ENCODE data around the gene MGA. TPM values are rescaled to one million over a fixed set of nuclear protein-coding genes. Genes with fewer than 3 reads are reported as not detected.

Gene MGA
- total RNA-seq, 2 donors from 2014 or later: 42.9 to 62.5 TPM

- Histone ChIP-seq H3K27ac (no peak overlapping the region), H3K27me3 (replicated peaks; ENCODE audit: insufficient read depth) (no peaks in the 10 kb centered on the region), H3K4me1 (replicated peaks) (no peaks in the 10 kb centered on the region), H3K4me3 (no peak overlapping the region), H3K36me3 (peaks cover 0 to 11% of the 10 kb centered on the region in 2 donors), H3K9me3 (no peaks in the 10 kb centered on the region)
- 49% methylated on average over 18 of the region's 18 CpGs for WGBS
- TF ChIP-seq CTCF (IDR thresholded peaks at IDR 0.05) (peak; percentile 70 to 93 (median 88)), POLR2A (IDR thresholded peaks at IDR 0.05) (no peak), POLR2AphosphoS5 (IDR thresholded peaks at IDR 0.05) (peak; percentile 58)
- DNase-seq (ENCODE audit: low spot score): peak; percentile 80
- intact Hi-C loops (cut with DNase I): loop anchor here (1.0 to 5.0 kb wide), 2 partner anchors 37 to 209 kb away; partner anchors contain the start of gene MAPKBP1
Observed at GRCh38 chr15:41811432-41812195, 151.4 kb downstream of the MGA start.

DNA sequence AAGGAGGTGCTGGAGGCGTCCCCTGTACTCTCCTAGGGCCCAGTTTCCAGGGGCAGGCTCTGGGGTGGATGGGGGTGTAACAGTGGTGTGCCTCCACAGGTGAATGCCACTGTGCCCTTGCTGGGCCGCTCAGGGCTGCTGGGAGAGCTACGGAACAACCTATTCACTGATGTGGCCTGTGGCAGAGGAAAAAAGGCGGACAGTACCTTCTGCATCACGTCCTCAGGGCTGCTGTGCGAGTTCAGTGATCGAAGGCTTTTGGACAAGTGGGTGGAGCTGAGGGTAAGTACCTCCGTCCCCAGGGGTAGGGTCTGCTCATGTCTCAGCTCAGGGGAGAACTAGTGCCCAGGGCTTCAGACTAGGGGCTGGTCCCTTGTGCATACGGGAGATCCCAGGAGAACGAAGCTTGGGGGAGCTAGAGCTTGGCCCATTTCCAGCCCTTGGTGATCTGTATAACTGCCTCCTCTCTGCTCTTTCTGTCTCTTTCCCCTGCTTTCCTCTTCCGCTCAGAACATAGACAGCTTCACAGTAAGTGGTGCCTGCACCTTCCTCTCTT is 152.7 kb downstream of the MGA start:
- H3K36me3 ChIP-seq: peaks cover 0 to 22% of the 10 kb centered on the region in 2 donors
- H3K4me3 ChIP-seq: no peak overlapping the region
- H3K4me1 ChIP-seq (replicated peaks): no peaks in the 10 kb centered on the region
- no peak for DNase-seq (ENCODE audit: low spot score)
- no peaks in the 10 kb centered on the region for H3K9me3 ChIP-seq
- intact Hi-C loops (cut with DNase I): loop anchor here (5.0 kb wide), 1 partner anchor 211 kb away; no protein-coding TSS in a partner anchor
- no peak for TF ChIP-seq CTCF (IDR thresholded peaks at IDR 0.05)
- TF ChIP-seq POLR2AphosphoS5 (IDR thresholded peaks at IDR 0.05): no peak
- TF ChIP-seq POLR2A (IDR thresholded peaks at IDR 0.05): no peak
- no peak overlapping the region for H3K27ac ChIP-seq
- WGBS: 88% methylated on average over 11 of the region's 11 CpGs
- no peaks in the 10 kb centered on the region for H3K27me3 ChIP-seq (replicated peaks; ENCODE audit: insufficient read depth)

GRCh38 chr15:41813426-41813825 is 153.2 kb downstream of the MGA start:
- no peaks in the 10 kb centered on the region for H3K27me3 ChIP-seq (replicated peaks; ENCODE audit: insufficient read depth)
- WGBS: 90% methylated on average over 8 of the region's 8 CpGs
- peaks cover 2 to 24% of the 10 kb centered on the region in 2 donors for H3K36me3 ChIP-seq
- no peaks in the 10 kb centered on the region for H3K9me3 ChIP-seq
- intact Hi-C loops (cut with DNase I): loop anchor here (5.0 kb wide), 1 partner anchor 211 kb away; no protein-coding TSS in a partner anchor
- no peak for DNase-seq (ENCODE audit: low spot score)
- no peak overlapping the region for H3K27ac ChIP-seq
- no peaks in the 10 kb centered on the region for H3K4me1 ChIP-seq (replicated peaks)
- no peak overlapping the region for H3K4me3 ChIP-seq
- no peak for TF ChIP-seq POLR2AphosphoS5 (IDR thresholded peaks at IDR 0.05)

DNA sequence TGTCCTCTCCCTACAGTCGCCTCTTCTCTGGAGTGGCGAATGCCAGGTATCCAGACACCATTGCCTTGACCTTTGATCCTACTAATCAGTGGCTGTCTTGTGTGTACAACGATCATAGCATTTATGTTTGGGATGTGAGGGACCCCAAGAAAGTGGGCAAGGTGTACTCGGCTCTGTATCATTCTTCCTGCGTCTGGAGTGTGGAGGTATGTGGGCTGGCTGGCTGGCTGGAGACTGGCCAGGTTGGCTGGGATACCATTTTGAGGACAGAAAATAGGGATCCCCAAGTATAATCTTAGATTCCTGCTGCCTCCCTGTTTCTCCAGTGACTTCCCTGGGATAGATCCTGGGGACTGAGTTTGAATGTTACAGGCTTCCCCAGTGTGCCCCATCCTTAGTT is 154.3 kb downstream of the MGA start:
- Histone ChIP-seq H3K4me3 (no peak overlapping the region), H3K27ac (no peak overlapping the region), H3K4me1 (replicated peaks) (no peaks in the 10 kb centered on the region), H3K9me3 (no peaks in the 10 kb centered on the region), H3K36me3 (peaks cover 2 to 24% of the 10 kb centered on the region in 2 donors), H3K27me3 (replicated peaks; ENCODE audit: insufficient read depth) (no peaks in the 10 kb centered on the region)
- intact Hi-C loops (cut with DNase I): loop anchor here (5.0 kb wide), 1 partner anchor 212 kb away; no protein-coding TSS in a partner anchor
- WGBS: 83% methylated on average over 5 of the region's 5 CpGs
- no peak for DNase-seq (ENCODE audit: low spot score)
- no peak for TF ChIP-seq CTCF (IDR thresholded peaks at IDR 0.05)
- TF ChIP-seq POLR2A (IDR thresholded peaks at IDR 0.05): no peak
- no peak for TF ChIP-seq POLR2AphosphoS5 (IDR thresholded peaks at IDR 0.05)

DNA sequence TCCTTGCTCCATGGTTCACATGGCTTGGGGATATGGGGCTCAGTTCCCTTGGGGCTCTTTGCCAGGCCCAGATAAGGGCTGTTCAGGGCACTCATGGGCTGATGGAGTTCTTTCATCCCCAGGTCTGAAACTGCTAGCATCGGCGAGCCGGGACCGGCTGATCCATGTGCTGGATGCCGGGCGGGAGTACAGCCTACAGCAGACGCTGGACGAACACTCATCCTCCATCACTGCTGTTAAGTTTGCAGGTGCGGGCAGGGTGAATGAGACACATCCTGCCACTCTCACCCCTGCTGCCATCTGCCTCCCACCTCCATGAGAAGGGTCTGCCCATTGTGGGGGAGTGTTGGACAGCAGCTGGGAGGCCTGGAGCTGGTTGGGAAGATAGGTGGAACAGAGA is 156.6 kb downstream of the MGA start:
- Histone ChIP-seq H3K4me3 (no peak overlapping the region), H3K4me1 (replicated peaks) (no peaks in the 10 kb centered on the region), H3K9me3 (no peaks in the 10 kb centered on the region), H3K27ac (no peak overlapping the region), H3K36me3 (peaks cover 2 to 29% of the 10 kb centered on the region in 2 donors), H3K27me3 (replicated peaks; ENCODE audit: insufficient read depth) (no peaks in the 10 kb centered on the region)
- TF ChIP-seq CTCF (IDR thresholded peaks at IDR 0.05) (no peak), POLR2AphosphoS5 (IDR thresholded peaks at IDR 0.05) (no peak)
- DNase-seq (ENCODE audit: low spot score): no peak
- intact Hi-C loops (cut with DNase I): no loop called here
- WGBS: 93% methylated on average over 9 of the region's 9 CpGs
